ENCODE data around the gene CHRD.

The CHRD gene

DNA sequence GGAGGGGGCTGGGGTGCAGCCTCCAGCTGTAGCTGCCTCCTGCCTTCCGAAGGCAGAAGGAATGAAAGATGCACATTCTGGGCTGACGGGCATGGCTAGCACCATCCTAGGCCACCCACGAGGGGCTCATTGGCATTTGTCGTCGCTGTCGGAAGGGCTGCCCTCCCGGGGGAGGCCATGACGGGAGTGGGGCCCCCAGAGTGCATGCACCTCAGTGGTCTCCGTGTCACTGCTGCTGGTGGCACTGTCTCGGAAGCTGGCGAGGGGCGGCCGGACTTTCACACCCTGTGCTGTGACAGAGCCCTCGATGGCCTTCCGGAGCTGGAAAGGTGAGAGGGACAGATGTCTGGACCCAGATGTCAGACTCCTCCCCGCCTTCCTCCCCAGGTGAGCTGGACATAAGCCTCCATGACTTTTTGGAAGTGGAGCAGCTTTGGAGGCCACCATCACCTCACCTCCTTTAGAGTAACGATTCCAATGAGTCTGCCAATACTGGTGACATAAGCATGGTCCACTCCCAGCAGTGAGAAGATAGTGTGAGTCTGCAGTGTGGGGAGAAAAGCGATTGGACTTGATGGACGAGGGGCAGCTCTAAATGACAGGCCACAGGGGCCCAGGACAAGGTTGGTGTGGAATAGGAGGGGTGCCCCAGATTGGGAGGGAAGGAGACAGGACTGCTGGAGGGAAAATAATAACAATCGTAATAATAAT, 33.2 kb upstream of the CHRD start:
- no peak for DNase-seq (ENCODE audit: low spot score)

DNA sequence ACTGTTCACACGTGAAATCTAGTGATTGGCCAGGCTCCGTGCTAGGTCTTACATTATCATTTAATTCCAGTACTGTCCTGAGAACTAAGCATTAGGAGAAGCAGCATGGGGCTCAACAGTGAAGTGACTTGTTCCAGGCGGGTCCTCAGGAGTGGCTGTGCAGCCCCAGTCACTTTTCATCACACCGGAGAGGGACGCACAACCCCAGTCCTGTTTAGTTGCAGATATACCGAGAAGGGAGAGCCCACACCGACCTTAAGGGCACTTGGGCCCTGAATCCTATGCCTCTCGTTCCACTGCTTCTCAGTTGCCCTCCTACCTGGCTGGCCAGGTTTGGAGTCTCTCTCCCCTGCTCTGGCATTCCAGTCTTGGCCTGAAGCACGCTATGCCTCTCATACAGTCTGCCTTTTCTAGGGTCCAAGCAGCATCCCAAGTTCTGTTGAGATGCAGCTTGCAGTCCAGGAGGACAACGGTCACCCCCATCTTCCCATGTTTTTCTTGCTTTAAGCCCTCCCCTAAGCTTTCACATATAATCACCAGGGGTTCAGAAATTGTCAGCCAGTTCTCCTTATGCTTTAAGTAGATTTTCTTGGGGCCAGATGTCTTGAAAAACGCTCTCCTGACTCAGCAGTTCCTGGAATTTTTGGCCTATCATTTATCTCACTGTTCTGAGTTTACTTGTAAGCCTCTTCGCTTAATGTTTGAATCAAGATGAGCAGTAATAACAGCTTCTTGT, 32.4 kb upstream of the CHRD start:
- no peak for DNase-seq (ENCODE audit: low spot score)

DNA sequence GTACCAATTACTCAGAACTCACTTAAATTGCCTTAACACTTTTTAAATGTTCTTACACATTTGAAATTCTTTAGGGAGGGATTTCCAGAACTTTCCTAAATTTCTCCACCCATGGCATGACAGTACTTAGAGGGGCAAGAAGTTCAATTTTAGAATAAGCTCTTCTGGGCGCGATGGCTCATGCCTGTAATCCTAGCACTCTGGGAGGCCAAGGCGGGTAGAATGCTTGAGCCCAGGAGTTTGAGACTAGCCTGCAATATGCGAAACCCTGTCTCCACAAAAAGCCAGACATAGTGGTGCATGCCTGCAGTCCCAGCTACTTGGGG, 31.8 kb upstream of the CHRD start:
- DNase-seq (ENCODE audit: low spot score), result no peak

DNA sequence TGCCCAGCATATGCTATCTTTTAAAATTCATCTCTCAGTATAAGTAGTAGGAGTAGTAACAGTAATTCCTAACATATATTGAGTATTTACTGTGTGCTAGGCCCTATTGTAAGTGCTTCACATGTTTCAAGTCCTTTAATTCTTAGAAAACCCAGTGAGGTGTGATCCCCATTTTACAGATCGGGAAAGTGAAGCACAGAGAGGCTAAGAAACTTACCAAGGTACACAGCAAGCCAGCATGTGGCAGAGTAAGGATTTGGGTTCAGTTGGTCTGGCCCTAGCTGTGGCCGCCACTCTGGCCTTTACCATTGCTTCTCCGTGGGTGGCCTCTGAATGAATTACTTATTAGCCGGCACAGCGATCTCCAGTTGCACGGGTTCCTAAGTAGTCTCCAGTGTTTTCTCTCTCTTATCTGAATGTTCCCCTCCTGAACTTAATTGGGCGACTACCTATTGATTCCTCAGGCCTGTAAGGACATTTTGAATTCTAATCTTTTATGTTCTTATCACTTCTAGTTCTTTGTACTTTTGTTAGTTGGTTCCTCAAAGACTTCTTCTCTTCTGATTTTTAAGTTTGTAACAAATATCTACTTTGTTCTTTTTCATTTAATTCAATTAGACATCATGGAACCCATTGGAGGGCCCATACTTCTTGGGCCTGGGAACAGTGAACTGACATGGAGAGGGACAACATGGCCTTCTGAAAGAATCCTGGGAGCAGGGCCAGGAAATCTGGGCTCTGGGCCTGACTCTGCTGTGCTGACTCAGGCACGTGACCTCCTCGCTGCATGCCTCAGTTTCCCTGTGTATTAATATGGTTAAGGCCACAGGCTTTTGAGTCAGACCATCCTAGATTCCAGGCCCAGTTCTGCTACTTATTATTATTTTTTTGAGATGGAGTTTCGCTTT, 30.0 kb upstream of the CHRD start:
- DNase-seq (ENCODE audit: low spot score), result no peak

DNA sequence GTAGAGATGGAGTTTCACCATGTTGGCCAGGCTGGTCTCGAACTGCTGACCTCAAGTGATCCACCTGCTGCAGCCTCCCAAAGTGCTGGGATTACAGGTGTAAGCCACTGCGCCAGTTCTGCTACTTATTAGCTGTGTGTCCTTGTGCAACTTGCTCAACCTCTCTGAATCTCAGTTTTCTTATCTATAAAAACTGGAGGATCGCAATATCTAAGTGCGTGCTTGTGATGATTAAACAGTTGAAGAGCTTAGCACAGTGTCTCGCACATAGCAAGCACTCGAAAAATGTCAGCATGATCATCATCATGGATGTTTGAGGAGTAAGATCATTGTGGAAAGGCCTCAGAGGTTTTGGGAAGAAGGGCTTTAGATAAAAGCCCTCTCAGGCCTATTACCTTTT, 29.2 kb upstream of the CHRD start:
- DNase-seq (ENCODE audit: low spot score), result no peak

DNA sequence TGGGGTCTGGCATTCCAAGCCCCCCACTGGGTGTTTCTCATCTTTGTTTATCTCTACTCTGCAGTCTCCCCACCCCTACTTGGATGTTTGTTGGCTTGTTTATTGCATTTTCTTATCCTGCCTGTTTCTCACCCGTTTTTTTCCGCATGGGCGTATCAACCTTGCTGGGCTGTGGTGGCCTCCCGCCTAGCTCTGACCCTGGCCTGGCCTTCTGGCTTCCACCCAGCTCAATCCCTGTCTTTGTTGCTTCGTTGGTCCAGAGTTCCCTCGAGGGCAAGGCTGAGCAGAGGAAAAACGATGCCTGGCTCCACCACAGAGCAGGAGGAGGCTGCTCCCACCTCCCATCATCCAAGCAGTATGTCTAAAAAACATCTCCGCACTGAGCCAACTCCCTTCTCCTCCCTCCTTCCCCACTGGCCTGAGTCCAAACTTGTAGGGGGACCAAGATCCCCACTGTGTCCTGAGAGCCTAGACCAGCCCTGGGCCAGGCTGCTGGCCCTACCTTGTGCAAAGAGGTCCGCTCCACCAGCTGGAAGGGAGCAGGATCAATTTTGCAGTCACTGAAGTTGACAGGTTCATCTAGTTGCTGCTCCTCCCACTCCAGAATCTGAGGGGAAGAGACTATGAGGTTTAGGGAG, 28.2 kb upstream of the CHRD start:
- DNase-seq (ENCODE audit: low spot score), result peak; percentile 48

DNA sequence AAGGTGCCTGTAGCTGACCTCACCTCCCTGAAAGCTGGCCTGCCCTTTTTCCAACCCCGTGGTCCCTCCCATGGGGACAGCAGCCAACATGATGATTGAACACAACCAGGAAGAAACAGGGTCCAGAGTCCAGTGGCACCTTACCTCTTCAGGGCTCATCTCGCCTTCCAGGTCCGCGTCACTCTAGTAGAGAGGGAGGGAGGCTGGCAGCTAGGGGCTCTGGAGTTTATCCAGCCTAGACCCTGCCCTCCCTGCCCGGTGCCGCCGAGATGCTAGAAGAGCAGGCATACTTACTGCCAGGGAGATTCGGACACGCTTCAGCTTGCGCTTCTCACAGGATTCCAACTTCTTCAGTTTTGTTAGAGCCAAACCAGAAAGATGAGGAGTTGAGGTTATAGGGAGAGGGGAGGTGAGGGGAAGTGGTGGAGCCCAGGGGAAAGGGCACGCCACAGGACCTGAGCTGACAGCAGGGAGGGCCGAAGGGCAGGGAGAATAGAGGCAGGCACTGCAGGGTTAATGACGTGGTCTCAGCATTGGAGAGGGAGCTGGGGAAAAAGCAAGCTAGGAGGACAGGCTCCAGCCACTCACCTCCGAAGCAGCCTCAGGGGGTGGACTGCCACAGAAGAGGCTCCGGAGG, 27.6 kb upstream of the CHRD start:
- peak; percentile 37 for DNase-seq (ENCODE audit: low spot score)

DNA sequence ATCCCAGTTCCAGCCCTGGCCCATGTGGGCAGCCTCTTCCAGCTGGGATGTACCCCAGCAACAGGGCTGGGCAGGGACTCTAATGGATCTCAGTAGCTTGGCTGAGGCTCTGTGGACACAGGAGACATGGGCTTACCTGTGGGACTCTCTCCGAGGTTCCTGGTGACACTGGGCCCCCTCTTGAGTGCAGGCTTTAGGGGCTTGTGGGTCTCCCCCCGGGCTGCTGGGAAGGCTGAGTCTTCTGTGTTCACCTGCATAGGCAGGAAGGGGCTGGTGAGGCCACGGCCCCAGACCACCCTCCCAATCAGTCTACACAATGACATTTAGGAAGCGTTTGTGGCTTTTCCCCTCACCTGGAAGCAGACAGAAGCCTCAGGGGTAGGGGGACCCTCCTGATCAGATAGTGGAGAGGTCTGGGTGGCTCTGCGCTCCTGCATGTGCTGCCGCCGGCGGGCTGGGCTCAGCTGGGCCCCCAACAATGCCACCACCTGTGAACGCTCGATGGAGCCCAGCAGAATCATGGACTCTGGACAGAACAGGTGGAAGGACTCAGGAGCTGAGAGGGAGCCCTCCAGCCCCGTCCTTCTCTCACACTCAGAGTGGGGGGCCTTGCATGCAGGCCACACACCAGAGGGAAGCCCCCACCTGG, 26.8 kb upstream of the CHRD start:
- DNase-seq (ENCODE audit: low spot score), result no peak

DNA sequence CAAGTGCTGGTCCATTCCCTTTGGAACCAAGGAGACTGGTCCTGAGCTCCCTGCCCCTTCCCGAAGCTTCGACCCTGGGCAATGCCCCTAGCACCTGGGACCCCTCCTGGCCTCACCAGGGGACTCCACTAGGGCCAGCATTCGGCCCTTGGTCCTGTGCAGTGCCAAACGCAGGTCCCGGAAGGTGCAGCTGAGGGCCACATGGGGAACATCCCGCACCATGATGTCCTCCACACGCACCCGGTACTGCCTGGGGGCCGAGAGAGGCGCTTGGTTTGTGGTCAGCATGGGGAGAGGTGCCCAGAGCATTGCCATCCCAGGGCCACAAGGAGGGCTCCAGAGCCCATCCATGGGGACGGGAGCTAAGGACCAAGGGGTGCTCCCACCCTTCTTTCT, 26.3 kb upstream of the CHRD start:
- DNase-seq (ENCODE audit: low spot score), result no peak

DNA sequence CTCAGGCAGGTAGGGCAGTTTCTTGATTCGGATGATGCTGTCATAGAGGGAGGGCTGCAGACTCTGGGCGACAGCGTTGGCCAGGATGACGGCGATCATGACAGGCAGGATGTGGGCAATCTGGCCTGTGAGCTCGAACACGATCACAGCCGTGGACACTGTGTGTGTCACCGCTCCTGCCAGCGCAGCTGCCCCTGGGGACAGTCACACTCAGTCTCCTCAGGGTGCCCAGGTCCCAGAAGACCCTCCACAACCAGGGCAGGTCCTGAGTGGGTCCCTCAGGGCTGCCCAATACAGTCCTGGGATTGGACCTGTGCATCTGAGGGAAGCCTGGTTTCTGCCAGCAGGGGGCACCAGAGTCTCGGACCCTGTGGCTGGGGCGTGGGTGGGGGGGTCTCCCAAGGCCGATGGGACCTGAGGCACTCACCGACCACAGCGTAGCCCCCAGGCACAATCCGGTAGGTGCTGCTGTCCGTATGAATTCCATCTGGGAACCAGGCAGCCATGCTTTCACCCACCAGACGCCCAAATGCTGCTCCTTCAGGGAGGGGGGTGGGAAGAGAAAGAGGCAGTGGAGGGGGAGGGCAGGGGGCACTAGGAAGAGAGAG, 25.6 kb upstream of the CHRD start:
- DNase-seq (ENCODE audit: low spot score), result no peak

DNA sequence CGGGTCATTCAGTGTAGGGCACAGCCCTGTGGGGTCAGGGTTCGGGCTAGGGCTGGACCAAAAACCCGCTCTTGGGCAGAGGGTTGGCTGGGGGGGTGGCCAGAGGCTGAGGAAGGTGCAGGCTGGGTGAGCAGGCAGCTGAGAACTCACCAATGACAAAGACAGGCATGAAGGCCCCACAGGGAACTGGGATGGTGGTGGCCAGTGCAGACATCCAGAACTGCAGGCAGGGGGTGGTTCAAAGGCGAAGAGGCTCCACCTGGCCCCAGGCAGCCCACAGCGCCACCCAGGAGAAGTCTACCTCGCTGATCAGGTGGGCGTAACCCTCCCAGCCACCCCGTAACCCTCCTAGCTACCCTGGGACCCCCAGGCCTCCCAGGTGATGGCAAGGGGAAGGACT, 25.1 kb upstream of the CHRD start:
- DNase-seq (ENCODE audit: low spot score), result peak; percentile 50

DNA sequence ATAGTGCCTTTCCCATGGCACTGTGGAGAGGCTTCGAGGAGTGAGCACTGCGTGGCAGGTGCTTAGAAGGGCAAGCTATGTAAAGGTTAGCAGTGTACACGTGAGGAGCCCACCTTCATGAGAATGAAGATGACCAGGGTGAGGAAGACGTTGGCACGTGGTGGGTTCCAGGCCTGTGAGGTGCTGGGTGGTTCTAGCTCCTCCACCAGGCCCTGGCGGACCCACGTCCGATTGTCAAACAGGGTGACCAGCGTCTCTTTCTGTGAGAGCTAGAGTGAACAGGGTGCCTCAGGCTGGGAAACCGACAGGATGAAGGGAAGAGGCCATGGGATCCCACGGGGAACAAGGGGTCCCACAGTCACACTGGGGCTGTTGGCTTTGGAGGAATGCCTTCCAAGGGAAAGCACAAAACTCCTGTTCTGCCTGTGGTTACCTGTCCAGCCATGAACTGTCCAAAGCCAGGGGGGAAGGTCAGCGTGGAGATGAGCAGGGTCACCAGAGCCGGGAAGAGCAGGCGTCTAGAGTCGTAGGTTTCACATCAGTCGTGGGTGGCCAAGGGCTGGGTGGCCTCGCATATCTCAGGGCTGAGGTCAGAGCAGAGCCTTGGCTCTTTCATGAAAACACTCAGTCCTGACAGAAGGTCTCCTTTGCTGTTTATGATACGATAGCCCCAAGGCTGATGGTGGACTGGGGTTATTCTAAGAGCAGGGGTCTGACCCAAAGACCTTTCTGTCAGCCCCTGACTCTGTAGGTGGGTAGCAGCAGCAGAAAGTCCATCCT, 24.4 kb upstream of the CHRD start:
- DNase-seq (ENCODE audit: low spot score), result peak; percentile 61

DNA sequence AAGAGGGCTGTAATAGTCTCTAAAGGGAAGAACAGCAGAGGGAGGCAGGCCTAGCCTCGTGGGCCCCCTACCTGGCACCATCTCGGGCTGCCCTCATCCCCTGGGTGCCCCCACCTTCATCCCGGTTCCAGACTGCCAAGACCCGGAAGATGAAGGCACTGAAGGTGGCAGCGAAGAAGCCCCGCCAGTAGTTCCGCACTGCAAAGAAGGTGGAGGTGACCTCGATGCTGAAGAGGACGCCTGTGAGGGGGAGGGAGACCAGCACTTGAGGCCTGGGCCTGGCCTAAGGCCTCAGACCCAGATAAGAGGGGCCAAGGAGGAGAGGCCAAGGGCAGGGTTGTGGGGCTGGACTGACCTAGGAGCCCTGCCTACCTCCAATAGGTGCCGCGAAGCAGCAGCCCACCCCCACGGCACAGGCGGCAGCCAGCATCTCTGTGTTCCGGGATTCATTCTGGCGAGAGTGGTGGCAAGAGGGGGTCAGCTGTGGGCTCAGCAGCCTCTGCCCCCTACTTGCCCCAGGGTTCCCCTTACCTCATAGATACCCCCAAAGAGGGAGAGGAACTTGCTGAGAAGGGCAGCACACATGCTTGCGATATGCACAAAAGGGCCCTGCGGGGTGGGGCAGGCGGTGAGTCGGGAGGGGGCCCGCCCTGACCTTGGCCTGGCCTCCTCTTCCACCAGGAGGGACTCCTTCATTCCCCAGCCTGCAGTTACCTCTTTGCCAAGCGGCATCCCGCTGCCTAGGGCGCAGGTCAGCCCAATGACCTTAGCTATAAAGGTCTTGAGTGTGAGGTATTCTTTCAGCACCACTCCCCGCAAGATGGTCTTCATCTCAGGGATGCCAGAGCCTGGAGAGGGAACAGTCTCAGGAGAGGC, 22.4 kb upstream of the CHRD start:
- peak; percentile 55 for DNase-seq (ENCODE audit: low spot score)

DNA sequence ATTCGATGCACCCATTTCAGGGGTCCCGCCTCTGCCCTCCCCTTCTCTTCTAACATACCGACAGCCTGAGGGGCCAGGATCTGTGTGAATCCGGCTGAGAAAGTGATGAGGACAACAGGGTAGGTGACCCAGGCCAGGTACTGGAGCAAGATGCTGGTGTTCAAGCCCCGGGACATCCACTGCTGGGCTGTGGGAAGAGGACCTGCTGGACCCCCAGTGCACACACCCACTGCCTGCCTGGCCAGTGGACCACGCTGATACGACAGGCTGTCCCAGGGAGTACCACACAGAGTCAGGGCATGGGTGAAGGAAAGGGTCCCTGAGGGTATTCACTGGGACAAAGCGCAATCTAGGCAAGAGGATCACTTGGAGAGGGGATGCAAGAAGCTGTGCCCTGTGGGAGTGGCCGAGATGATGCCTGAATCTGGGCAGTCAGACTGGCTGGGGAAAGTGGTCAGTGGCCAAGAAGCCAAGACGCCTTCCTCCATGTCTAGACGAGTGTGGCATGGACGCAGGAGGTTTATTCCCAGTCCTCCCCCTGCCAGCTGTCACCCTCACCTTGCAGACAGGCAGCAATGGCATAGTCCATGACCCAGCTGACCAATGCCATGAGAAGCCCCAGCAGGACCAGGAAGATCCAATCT, 21.6 kb upstream of the CHRD start:
- DNase-seq (ENCODE audit: low spot score), result peak; percentile 52

DNA sequence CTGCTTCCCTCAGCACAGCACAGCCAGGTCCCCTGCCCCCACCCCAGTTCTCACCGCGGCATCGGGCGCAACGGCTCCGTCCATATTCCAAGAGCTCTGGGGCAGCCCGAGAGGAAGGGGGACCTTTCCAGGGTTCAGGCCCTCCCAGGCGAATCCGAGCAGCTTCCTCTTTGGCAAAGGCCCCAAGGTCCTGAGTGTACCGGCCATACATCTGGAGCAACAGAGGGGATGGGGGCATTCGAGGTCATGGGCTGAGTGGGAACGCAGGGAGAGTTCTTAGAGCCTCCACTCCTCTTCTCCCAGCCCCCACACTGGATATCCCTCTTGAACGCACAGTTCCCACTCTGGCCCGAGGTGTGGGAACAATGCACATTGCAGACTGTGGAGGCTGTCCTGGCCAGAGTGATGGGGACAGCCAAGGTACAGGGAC, 20.9 kb upstream of the CHRD start:
- peak; percentile 63 for DNase-seq (ENCODE audit: low spot score)

DNA sequence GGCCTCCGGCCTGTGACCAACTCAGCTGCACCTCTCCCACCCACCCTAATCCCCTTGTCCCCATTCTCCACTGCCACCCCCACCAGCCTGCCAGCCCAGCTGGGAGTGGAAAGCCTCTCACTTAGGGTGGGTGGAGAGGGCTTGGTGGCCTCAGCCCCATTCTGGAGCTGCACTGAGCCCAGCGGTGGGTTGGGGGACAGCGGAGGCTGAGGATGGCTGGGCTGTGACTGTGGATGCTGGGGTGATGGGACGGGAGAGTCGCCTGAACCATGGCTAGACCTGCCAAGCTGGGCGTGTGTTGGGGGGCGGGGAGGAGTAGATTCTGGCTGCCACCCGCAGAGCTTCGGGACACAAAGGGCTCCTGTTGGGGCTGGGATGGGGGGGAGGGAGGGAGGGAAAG, 20.2 kb upstream of the CHRD start:
- DNase-seq (ENCODE audit: low spot score), result peak; percentile 57

DNA sequence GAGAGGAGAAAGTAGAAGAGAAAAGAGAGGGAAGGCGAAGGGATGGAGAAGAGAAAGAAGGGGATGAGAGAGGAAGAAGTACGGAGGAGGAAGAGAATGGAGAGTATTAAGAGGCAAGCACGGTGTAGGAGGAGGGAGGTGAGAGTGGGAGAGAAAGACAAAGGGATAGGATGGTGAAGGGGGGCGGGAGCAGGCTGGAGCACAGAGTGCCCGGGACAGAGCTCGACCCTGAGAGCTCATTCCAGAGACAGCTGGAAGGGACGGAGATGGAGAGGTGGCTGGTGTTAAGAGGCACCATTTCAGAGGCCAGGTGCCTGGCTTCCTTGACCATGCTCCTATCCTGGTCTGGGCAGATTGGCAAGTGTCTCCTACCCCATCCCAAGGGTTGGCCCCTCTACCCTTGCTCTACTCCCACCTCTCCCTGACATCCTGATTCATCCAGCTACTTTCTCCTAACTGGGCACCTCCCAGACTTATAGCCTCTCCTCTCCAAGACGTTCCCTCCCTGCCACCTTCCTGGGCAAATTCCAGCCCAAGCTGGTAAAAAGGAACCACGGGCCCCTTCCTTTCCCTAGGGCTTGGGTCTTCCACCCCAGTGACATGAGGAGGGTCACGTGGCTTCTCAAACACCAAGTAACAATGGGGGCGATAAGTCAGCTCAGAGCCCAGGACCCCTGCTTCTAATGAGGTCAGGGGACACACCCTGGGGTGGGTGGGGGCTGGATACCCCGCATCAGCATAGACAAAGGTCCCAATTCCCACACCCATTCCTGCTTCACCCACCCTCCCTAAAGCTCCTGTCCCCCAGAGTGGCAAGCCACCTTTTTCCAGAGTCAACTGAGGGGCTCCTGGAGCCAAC, 19.6 kb upstream of the CHRD start:
- peak; percentile 59 for DNase-seq (ENCODE audit: low spot score)
